K562 (cell line): Measurements from ENCODE around the gene ADIPOR2. TPM values are rescaled to one million over a fixed set of nuclear protein-coding genes. Genes with fewer than 3 reads are reported as not detected.
A peak's percentile ranks its signal among the peaks of the same experiment; 100 is the strongest.

Experiments used
- ADNP ChIP-seq: fragments of 200-800 bp; sonication (Bioruptor generic); IDR thresholded peaks from 2 replicates; pipeline ENCODE4 v1.6.1; 2016; ENCODE audit warnings: missing genetic modification characterization, missing compliant biosample characterization
- FOSL1 ChIP-seq: fragments of 200-800 bp; sonication (Bioruptor generic); conservative IDR thresholded peaks from 2 replicates; pipeline ENCODE4 v1.6.1; 2016; ENCODE audit warnings: missing genetic modification characterization, missing compliant biosample characterization
- GATAD2A ChIP-seq: fragments of 450-650 bp; IDR thresholded peaks from 2 replicates; pipeline ENCODE4 v1.6.1; 2017
- HOXB6 ChIP-seq: fragments of 250-450 bp; sonication (Bioruptor Pico); IDR thresholded peaks from 2 replicates; pipeline ENCODE4 v1.5.1; 2022; ENCODE audit warnings: mild to moderate bottlenecking, borderline replicate concordance
- JUND ChIP-seq, 2 experiments: IDR thresholded peaks; 2 replicates in 1 of 2; 3 replicates in 1 of 2; pipeline ENCODE4 v1.6.1; 2011; ENCODE audit warnings: borderline replicate concordance in 2 of 2, low read depth in 2 of 2, low read length in 2 of 2, improper control_type of control experiment in 1 of 2, missing biosample characterization in 1 of 2, missing genetic modification characterization in 1 of 2, missing genetic modification reagents in 1 of 2
- PHF8 ChIP-seq: fragments of 200-600 bp; sonication (generic); IDR thresholded peaks from 2 replicates; pipeline ENCODE4 v1.6.1; 2012; ENCODE audit warnings: mixed run types, mild to moderate bottlenecking, inconsistent platforms, low read length, moderate library complexity, borderline replicate concordance
- RAD21 ChIP-seq, 2 experiments: fragments of 250-450 bp in 1 of 2; fragments of 450-650 bp in 1 of 2; sonication (Bioruptor Pico) in 1 of 2; formaldehyde crosslinking in 1 of 2; IDR thresholded peaks in 1 of 2; conservative IDR thresholded peaks in 1 of 2; 2 replicates each; pipeline versions ENCODE4 v1.4.0 to v1.8.0; 2020 to 2022; ENCODE audit warnings: mild to moderate bottlenecking in 2 of 2, moderate library complexity in 1 of 2
- SREBF1 ChIP-seq: fragments of 150-350 bp; IDR thresholded peaks from 2 replicates; pipeline ENCODE4 v1.6.1; 2014; ENCODE audit warnings: antibody characterized with exemption, low read depth, low read length, borderline replicate concordance
- TFAM ChIP-seq: fragments of 250-450 bp; sonication (Bioruptor Pico); conservative IDR thresholded peaks from 2 replicates; pipeline ENCODE4 v1.5.0; 2021; ENCODE audit warnings: mild to moderate bottlenecking, moderate library complexity
- ZNF586 ChIP-seq: fragments of 450-650 bp; formaldehyde crosslinking; conservative IDR thresholded peaks from 2 replicates; pipeline ENCODE4 v1.4.0; 2020; ENCODE audit warnings: mild to moderate bottlenecking, moderate library complexity
- polyA plus RNA-seq, 8 experiments: library from polyadenylated mRNA; depleted of rRNA in 4 of 8; stranded (reverse) in 5 of 8; unstranded in 3 of 8; fragments of >200 nt; fragmentation: Nextera tagmentation in 2 of 8; fragmentation: Illumina TruSeq in 1 of 8; extraction: Ambion mirVana in 2 of 8; extraction: Trizol in 1 of 8; gene quantifications; 2 replicates each; pipeline versions ENCODE4 v1.2.1 to v1.2.3, GENCODE V29; 2011 to 2014; ENCODE audit warnings: inconsistent platforms in 1 of 8, missing spikeins in 1 of 8
- total RNA-seq, 7 experiments: library from RNA; depleted of rRNA in 6 of 7; stranded (reverse); fragments of >200 nt in 6 of 7; fragmentation: Illumina TruSeq in 2 of 7; extraction: Trizol in 2 of 7; gene quantifications; 2 replicates each; pipeline versions ENCODE4 v1.2.1 to v1.2.3, GENCODE V29; 2011 to 2021; ENCODE audit warnings: low replicate concordance in 1 of 7
- TF ChIP-seq, protein P1 (sequence below), 2 experiments: fragments of 450-650 bp in 1 of 2; sonication (generic) in 1 of 2; formaldehyde crosslinking in 1 of 2; IDR thresholded peaks in 1 of 2; conservative IDR thresholded peaks in 1 of 2; 2 replicates each; pipeline versions ENCODE4 v1.6.1 to v1.8.1; 2016 to 2023; ENCODE audit warnings: mild to moderate bottlenecking in 2 of 2, moderate library complexity in 2 of 2, inconsistent platforms in 1 of 2, missing genetic modification reagents in 1 of 2
- TF ChIP-seq, protein P2 (sequence below), 2 experiments: fragments of 450-650 bp in 1 of 2; IDR thresholded peaks; 2 replicates each; pipeline ENCODE4 v1.6.1; 2011 to 2017; ENCODE audit warnings: low read depth in 2 of 2, antibody characterized with exemption in 1 of 2, borderline replicate concordance in 1 of 2, low read length in 1 of 2, mild to moderate bottlenecking in 1 of 2, mixed read lengths in 1 of 2; ENCODE audit not compliant: control insufficient read depth in 1 of 2
- TF ChIP-seq, protein P3 (sequence below): fragments of 450-650 bp; IDR thresholded peaks from 2 replicates; pipeline ENCODE4 v1.6.1; 2018; ENCODE audit not compliant: partially characterized antibody
- TF ChIP-seq, protein P4 (sequence below): sonication (generic); IDR thresholded peaks from 2 replicates; pipeline ENCODE4 v1.6.1; 2016

ADIPOR2 gene
- total and polyA plus RNA-seq, 9 of the 15 experiments (the other 6 are each of a cell fraction or from before 2014, with no cell fraction given) = 10.9 to 63.5 (median 46.0) TPM

DNA sequence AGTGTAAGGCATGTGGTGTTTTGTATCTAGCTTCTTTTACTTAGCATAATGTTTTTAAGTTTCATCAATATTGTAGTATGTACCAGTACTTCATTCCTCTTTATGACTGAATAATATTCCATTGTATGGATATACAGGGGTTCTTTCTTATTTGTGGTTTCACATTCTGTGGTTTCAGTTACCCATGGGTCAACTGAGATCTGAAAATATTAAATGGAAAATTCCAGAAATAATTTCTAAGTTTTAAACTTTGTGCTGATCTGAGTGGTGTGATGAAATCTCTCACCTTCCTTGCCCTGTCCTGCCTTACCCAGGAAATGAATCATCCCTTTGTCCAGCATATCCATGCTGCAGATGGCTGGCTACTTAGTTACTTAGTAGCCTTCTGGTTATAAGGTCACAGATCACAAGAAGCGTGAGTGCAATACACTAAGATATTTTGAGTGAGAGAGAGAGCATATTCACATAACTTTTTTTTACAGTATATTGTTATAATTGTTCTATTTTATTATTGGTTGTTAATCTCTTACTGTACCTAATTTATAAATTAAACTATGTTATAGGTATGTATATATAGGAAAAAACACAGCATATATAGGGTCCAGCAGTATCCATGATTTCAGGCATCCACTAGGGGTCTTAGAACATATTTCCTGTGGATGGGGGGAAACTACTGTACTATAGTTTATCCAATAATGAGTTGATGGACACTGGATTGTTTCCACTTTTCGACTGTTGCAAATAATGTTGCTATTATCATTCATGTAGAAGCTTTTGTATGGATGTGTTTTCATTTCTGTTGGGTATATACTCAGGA is 69.9 kb downstream of the ADIPOR2 start (continued):
- TF ChIP-seq, protein P1, sequence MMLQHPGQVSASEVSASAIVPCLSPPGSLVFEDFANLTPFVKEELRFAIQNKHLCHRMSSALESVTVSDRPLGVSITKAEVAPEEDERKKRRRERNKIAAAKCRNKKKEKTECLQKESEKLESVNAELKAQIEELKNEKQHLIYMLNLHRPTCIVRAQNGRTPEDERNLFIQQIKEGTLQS (IDR thresholded peaks at IDR 0.05) = peak; percentile 79; the same call in 1 of the 2 replicates
- TF ChIP-seq, protein P1 (CRISPR knock-in tag; conservative IDR thresholded peaks at IDR 0.05) = no peak
- TF ChIP-seq FOSL1 (tag) (peak; percentile 85), RAD21 (CRISPR knock-in tag; conservative IDR thresholded peaks at IDR 0.05 in 1 of 2, IDR thresholded peaks at IDR 0.05 in 1 of 2) (no peak), ADNP (tag) (no peak), HOXB6 (CRISPR knock-in tag) (no peak), GATAD2A (no peak), JUND (IDR thresholded peaks at IDR 0.05; ENCODE audit: borderline replicate concordance, low read depth, low read length) (peak; percentile 80), JUND (tag; IDR thresholded peaks at IDR 0.05; ENCODE audit: borderline replicate concordance, low read depth, low read length) (peak; percentile 48; the same call in 1 of the 3 replicates), ZNF586 (CRISPR knock-in tag) (no peak), TFAM (CRISPR knock-in tag) (no peak), SREBF1 (no peak), PHF8 (no peak)
- TF ChIP-seq, protein P2, sequence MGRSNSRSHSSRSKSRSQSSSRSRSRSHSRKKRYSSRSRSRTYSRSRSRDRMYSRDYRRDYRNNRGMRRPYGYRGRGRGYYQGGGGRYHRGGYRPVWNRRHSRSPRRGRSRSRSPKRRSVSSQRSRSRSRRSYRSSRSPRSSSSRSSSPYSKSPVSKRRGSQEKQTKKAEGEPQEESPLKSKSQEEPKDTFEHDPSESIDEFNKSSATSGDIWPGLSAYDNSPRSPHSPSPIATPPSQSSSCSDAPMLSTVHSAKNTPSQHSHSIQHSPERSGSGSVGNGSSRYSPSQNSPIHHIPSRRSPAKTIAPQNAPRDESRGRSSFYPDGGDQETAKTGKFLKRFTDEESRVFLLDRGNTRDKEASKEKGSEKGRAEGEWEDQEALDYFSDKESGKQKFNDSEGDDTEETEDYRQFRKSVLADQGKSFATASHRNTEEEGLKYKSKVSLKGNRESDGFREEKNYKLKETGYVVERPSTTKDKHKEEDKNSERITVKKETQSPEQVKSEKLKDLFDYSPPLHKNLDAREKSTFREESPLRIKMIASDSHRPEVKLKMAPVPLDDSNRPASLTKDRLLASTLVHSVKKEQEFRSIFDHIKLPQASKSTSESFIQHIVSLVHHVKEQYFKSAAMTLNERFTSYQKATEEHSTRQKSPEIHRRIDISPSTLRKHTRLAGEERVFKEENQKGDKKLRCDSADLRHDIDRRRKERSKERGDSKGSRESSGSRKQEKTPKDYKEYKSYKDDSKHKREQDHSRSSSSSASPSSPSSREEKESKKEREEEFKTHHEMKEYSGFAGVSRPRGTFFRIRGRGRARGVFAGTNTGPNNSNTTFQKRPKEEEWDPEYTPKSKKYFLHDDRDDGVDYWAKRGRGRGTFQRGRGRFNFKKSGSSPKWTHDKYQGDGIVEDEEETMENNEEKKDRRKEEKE (IDR thresholded peaks at IDR 0.05; ENCODE audit: borderline replicate concordance in 1 of 2, control insufficient read depth in 1 of 2, low read depth in 2 of 2, low read length in 1 of 2) = no peak
- TF ChIP-seq, protein P3, sequence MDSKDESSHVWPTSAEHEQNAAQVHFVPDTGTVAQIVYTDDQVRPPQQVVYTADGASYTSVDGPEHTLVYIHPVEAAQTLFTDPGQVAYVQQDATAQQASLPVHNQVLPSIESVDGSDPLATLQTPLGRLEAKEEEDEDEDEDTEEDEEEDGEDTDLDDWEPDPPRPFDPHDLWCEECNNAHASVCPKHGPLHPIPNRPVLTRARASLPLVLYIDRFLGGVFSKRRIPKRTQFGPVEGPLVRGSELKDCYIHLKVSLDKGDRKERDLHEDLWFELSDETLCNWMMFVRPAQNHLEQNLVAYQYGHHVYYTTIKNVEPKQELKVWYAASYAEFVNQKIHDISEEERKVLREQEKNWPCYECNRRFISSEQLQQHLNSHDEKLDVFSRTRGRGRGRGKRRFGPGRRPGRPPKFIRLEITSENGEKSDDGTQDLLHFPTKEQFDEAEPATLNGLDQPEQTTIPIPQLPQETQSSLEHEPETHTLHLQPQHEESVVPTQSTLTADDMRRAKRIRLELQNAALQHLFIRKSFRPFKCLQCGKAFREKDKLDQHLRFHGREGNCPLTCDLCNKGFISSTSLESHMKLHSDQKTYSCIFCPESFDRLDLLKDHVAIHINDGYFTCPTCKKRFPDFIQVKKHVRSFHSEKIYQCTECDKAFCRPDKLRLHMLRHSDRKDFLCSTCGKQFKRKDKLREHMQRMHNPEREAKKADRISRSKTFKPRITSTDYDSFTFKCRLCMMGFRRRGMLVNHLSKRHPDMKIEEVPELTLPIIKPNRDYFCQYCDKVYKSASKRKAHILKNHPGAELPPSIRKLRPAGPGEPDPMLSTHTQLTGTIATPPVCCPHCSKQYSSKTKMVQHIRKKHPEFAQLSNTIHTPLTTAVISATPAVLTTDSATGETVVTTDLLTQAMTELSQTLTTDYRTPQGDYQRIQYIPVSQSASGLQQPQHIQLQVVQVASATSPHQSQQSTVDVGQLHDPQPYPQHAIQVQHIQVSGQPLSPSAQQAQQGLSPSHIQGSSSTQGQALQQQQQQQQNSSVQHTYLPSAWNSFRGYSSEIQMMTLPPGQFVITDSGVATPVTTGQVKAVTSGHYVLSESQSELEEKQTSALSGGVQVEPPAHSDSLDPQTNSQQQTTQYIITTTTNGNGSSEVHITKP = no peak
- TF ChIP-seq, protein P4, sequence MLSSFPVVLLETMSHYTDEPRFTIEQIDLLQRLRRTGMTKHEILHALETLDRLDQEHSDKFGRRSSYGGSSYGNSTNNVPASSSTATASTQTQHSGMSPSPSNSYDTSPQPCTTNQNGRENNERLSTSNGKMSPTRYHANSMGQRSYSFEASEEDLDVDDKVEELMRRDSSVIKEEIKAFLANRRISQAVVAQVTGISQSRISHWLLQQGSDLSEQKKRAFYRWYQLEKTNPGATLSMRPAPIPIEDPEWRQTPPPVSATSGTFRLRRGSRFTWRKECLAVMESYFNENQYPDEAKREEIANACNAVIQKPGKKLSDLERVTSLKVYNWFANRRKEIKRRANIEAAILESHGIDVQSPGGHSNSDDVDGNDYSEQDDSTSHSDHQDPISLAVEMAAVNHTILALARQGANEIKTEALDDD = peak; percentile 83
